HG02852 (cell line): ENCODE results near the gene TMEM59L.
"Not testable (repeated sequence)": the region's sequence is repeated elsewhere in the genome, so short reads cannot be mapped to it uniquely, and the experiment has no call there.

Experiments
- ATAC-seq: cut with Tn5 transposase; IDR thresholded peaks from one replicate; pipeline ENCODE4 v1.9.1; 2021; ENCODE audit warnings: mild to moderate bottlenecking, moderate library complexity; ENCODE audit not compliant: unreplicated experiment

Gene TMEM59L

GRCh38 chr19:18593367-18594095 lies 19.1 kb upstream of the TMEM59L start:
- ATAC-seq, result no peak

- ATAC-seq, result no peak
Observed at GRCh38 chr19:18594096-18594823, 18.4 kb upstream of the TMEM59L start.

GRCh38 chr19:18594824-18595373 lies 17.8 kb upstream of the TMEM59L start:
- ATAC-seq, result no peak

DNA sequence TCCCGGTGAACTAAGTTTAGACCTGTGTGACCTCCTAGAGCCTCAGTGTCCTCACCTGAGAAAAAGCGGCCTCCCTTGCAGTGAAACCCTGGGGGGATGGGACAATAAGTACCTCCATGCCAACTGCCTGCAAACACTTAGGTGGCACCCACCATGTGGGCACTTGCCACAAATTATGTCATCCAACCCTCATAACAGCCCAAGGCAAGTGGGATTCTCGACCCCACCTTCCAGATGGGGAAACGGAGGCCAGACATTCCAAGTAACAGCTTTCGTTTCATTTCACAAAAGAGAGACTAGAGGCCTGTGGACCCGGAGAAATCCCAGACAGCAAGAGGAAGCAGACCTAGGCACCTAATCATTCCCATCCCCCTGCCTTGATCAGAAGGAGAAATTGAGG lies 17.2 kb upstream of the TMEM59L start:
- no peak for ATAC-seq

GRCh38 chr19:18596752-18597157 lies 15.9 kb upstream of the TMEM59L start:
- ATAC-seq, result no peak

GRCh38 chr19:18597809-18598660 lies 14.6 kb upstream of the TMEM59L start:
- no peak for ATAC-seq

- ATAC-seq, result no peak
Observed at GRCh38 chr19:18599485-18599884, 13.2 kb upstream of the TMEM59L start.

DNA sequence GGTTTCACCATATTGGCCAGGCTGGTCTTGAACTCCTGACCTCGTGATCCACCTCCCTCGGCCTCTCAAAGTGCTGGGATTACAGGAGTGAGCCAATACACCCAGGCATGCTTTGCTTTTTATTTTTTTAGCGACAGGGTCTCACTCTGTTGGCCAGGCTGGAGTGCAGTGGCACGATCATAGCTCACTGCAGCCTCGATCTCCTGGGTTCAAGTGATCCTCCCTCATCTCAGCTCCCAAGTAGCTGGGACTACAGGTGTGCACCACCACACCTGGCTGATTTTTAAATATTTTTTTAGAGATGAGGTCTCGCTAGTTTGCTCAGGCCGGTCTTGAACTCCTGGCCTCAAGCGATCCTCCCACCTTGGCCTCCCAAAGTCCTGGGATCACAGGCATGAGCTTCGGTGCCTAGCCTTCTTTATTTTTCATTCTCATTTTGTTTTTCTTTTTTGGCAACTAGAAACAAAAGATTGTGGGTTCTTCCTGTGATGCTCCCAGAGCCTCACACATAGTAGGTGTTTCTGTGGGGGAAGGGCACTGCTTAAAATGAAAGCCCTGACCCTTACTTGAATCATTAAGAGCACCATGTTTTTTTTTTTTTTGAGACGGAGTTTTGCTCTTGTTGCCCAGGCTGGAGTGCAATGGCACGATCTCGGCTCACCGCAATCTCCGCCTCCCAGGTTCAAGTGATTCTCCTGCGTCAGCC lies 11.8 kb upstream of the TMEM59L start:
- not testable (repeated sequence) for ATAC-seq

DNA sequence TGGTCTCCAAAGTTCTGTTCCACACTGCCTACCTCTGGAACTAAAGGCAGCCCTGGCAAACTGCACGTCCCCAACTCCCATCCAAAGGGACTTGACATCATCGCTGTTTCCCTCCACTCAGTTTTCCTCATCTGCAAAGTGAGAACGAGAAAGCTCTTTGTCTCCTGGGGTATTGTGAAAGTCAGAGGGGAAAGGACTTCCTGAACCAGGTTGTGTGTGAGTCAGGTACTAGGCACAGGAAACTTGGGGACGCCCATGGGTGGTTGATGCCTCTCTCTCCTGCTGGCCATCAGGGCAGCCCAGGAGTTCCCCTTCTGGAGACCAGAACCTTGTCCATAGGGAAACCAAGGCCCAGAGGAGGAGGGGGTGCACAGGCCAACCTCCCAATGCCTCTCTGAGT lies 10.8 kb upstream of the TMEM59L start:
- no peak for ATAC-seq

- ATAC-seq, result no peak
Observed at GRCh38 chr19:18603255-18603957, 9.3 kb upstream of the TMEM59L start.

DNA sequence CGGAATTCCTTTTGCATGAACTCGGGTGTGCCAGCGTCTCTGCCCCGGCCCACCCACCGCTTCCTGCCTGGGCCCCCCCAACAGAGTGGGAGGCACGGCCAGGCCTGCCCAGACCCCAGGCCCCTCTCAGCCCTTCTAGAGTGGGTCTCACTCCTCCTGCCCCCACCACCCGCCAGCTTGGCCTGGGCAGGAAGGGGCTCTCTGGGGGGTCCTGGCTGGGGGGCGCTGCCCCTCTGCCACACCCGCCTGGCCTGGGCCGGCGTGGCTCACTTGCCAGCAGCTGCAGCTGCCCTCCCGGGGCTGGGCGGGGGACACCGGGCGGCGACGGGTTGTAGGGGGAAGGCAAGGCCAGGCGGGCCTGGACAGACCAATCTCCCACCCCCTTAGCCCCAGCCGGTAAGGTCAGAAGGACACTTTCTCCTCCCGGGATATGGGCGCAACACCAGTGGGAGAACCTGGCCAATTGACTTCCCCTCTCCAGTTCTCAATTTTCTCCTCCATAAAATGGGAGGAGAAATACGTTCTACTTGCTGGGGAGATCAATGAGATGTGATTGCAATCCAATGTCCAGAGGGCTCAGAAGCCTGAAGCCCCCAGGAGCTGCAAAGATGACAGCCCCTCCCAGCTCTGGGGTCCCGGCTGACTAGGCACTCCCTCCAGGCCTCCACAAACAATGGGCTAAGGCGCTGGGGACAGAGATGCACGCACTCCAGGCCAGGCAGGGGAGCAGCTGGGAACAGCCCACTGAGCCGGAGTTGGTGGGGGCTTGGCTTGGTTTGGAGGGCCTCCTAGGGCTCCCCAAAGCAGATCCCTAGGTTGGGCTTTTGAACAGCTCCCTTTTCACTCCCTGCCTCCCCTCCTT lies 8.5 kb upstream of the TMEM59L start:
- no peak for ATAC-seq

GRCh38 chr19:18604820-18605159 lies 7.9 kb upstream of the TMEM59L start:
- no peak for ATAC-seq

- ATAC-seq, result no peak
Observed at GRCh38 chr19:18605196-18605545, 7.5 kb upstream of the TMEM59L start.

DNA sequence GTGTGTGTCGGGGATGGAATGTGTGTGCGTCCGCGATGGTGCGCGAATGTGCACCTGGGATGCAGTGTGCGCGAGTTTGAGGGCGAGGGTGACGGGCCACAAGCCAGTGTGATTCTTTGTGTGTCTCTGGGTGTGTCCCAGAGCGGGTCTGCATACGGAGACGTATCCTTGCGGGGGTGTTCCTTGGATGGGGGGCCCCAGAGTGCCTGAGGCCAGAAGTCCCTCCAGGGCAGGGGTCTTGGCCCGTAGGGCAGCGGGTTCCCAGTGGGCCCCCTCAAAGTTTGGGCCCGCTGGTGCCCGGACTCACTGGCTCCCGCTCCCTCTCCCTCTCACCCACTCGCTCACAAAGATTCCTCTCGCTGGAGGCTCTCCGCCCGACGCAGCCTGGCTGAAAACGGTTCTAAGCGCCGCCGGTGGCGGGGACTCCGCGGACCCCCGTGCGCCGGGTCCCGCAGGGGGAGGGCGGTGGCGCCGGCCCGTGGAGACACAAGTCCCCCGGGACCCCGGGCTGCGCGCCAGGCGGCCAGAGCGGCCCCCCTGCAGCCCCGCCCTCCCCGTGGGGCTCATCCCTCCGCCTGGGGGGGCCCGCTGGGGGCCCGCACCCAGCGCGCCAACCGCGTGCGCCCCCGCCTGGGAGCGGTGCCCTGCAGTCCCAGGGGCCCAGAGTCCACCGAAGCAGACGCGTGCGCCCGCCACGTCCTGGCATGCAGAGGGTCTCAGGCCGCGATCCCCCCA lies 7.0 kb upstream of the TMEM59L start:
- ATAC-seq, result no peak

GRCh38 chr19:18606281-18607225 lies 6.1 kb upstream of the TMEM59L start, which contains the start of gene CRLF1:
TSS of gene CRLF1 (minus strand) at chr19:18606799. CDS start at chr19:18606656, 143 bp downstream.
- no peak for ATAC-seq

DNA sequence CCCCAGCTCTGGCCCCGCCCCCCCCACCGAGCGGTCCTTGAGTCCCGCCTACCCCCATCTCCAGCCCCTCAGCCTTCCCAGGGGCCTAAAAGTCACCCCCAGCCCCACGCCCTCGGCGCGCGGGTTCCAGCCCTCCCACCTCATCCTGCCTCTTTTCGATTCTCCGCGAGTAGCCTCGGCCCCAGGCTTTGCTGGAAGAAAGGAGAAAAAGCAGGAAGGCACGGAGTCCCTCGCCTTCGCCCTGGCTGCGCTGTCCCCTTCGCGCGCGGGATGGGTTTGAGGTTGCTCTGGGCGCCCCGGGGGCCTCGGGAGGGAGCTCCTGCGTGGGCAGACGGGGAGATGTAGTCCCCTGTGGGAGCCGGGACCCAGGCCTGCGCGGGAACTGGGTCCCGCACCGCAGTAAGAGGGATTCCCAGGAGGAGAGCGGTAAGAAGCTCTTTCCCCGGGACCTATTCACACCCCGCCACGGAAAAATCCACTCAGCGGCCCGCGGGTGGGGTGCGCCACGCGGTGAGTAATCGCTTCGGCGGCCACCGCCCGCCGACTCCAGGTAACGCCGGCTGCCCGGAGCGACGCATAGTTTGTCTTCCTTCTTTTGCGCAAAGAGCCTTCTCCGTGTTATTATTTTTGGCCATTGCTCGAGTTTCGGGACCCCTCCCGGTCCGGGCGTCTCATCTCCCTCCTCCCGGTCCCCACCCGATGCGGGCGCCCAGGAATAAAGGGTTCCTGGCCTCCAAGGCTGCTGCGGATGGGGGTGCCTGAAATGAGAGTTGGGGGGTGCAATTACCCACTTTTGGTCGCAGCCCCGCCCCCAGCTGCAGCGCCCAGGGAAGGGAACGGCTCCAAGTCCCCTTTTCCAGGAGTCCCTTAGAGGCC lies 5.2 kb upstream of the TMEM59L start:
- no peak for ATAC-seq
